ENCODE results near the gene COG5.

COG5 gene

DNA sequence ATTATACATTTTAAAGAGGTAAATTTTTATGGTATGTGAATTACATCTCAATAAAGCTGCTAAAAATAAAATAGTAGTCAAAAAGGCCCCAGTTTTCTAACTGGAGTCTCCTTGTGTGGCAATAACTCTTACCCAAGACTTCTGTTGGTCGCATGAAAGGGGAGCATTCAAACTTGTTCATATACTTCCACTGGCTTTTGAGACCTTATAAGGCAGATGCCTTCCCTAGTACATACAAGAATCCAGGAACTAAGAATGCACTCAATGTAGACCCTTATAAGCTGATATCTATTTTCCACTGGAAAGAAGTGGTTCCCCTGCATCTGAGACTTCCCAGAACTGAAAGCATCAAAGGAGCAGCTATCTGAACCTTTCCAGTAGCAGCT lies 29.3 kb upstream of the COG5 start:
- TF ChIP-seq, protein P1, sequence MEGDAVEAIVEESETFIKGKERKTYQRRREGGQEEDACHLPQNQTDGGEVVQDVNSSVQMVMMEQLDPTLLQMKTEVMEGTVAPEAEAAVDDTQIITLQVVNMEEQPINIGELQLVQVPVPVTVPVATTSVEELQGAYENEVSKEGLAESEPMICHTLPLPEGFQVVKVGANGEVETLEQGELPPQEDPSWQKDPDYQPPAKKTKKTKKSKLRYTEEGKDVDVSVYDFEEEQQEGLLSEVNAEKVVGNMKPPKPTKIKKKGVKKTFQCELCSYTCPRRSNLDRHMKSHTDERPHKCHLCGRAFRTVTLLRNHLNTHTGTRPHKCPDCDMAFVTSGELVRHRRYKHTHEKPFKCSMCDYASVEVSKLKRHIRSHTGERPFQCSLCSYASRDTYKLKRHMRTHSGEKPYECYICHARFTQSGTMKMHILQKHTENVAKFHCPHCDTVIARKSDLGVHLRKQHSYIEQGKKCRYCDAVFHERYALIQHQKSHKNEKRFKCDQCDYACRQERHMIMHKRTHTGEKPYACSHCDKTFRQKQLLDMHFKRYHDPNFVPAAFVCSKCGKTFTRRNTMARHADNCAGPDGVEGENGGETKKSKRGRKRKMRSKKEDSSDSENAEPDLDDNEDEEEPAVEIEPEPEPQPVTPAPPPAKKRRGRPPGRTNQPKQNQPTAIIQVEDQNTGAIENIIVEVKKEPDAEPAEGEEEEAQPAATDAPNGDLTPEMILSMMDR (IDR thresholded peaks at IDR 0.05; ENCODE audit: low read depth, low read length, missing control alignments): no peak
- no peak for DNase-seq (ENCODE audit: low read depth)

DNA sequence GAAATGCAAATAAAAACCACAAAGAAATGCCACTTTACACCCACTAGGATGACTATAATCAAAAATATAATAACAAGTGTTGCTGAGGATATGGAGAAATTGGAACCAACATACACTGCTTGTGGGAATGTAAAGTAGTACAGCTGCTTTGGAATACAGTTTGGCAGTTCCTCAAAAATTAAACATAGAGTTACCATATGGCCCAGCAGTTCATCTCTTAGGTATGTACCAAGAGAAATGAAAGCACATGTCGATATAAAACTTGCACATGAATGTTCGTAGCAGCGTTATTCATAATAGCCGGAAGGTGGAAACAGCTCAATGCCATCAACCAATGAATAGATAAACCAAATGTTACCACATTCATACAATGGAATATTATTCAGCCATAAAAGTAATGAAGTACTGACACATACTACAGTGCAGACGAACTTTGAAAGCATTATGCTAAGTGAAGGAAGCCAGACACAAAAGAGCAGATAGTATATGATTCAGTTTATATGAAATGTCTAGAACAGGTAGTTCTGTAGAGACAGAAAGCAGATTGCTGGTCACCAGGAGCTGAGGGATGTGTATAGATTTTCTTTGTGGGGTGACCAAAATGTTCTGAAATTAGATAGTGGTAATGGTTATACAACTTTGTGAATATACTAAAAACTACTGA lies 28.8 kb upstream of the COG5 start:
- no peak overlapping the region for H3K4me3 ChIP-seq (ENCODE audit: low read depth, low read length)
- TF ChIP-seq, protein P1 (IDR thresholded peaks at IDR 0.05; ENCODE audit: low read depth, low read length, missing control alignments): no peak
- no peak for DNase-seq (ENCODE audit: low read depth)

More for the DNA sequence above, 29.3 kb upstream of the COG5 start:
- H3K4me3 ChIP-seq (ENCODE audit: low read depth, low read length): no peak overlapping the region

DNA sequence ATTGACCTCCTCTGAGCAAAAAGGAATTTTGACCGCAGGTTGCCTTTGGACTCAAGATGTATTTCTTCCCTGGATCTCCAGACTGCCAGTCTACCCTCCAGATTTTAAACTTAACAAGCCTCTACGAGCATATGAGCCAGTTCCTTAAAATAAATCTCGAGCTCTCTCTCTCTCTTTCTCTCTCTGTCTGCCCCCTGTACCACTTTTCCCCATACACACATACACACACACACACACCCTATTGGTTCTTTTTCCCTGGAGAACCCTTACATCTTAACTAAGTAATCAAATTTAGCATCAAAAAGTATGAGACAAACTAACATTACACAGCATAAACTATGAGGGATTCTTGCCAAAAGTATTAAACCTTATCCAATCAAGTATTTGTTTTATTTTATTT lies 27.7 kb upstream of the COG5 start:
- H3K4me3 ChIP-seq (ENCODE audit: low read depth, low read length): no peak overlapping the region
- TF ChIP-seq, protein P1 (IDR thresholded peaks at IDR 0.05; ENCODE audit: low read depth, low read length, missing control alignments): no peak
- no peak for DNase-seq (ENCODE audit: low read depth)

DNA sequence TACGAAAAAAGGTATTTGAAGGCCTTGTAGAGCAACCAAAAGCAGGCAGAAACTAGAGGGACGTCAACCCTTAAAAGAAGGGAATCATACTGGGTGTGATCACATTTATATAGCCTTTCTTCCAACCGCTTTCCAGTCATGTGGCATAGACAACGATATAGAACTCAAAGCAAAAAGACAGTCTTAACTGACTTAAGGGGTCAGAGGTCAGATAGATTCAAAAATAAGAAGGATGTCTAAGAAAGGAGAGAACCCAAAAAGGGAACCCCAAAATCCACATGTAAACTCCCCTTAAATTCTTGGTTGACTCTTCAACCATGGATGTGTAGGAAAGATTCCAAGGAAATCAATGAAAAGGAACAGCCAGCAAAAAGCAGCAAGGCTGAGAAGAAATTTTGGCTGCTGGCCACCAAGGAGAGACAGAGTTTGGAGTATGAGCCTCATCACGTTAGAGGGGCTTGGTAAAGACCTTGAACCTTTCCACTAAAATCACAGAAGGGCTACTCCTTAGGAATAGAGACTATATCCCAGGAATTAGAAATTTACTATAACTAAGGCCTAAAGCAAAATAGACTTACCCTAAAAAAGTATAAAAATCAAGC lies 24.9 kb upstream of the COG5 start:
- TF ChIP-seq, protein P1 (IDR thresholded peaks at IDR 0.05; ENCODE audit: low read depth, low read length, missing control alignments): no peak
- no peak for DNase-seq (ENCODE audit: low read depth)
- H3K4me3 ChIP-seq (ENCODE audit: low read depth, low read length): no peak overlapping the region

DNA sequence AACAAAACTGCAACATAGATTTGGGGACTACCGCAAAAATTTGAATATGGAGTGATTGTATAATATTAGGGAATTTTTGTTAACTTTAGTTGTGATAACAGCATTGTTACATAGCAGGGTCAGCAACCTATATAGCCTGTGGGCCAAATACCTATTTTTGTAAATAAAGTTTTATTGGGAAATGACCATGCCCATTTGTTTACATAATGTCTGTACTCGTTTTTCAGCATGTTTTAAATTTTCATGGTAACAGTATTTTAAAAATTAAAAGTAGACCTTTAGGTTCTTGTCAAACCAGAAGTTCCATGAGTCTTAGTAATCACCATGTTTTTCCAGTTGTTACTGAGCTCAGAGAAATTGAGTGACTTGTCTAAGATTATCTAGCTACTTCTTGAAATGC lies 21.0 kb upstream of the COG5 start:
- DNase-seq (ENCODE audit: low read depth): no peak
- TF ChIP-seq, protein P1 (IDR thresholded peaks at IDR 0.05; ENCODE audit: low read depth, low read length, missing control alignments): no peak
- no peak overlapping the region for H3K4me3 ChIP-seq (ENCODE audit: low read depth, low read length)

DNA sequence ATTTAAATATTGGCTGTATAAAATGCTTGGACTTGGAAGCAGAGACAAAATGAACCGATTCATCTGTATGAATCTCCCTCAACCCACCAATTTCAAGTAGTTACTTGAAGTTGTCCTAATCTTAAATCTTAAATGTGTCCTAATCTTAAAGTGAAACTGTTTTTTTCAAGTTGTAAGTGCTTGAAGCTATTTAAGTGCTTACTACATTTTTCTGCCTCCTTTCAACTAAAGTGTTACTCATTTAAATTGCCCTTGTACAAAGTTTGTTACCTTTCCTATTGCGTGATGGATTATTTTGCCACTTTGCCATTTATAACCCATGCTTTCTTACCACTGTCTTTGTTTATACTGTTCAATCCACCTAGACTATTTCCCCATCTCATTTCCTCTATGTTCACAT lies 19.2 kb upstream of the COG5 start:
- no peak for DNase-seq (ENCODE audit: low read depth)
- TF ChIP-seq, protein P1 (IDR thresholded peaks at IDR 0.05; ENCODE audit: low read depth, low read length, missing control alignments): no peak
- H3K4me3 ChIP-seq (ENCODE audit: low read depth, low read length): no peak overlapping the region

All from GM12864 (cell line).